ENCODE data around the gene CAMTA1.

CAMTA1 gene

GRCh38 chr1:7670334-7671145, 885.3 kb downstream of the CAMTA1 start:
- DNase-seq (ENCODE audit: low read depth, low spot score), result no peak

GRCh38 chr1:7671146-7671465, 885.9 kb downstream of the CAMTA1 start:
- DNase-seq (ENCODE audit: low read depth, low spot score), result no peak

- DNase-seq (ENCODE audit: low read depth, low spot score), result no peak
These were observed 886.4 kb downstream of the CAMTA1 start for GRCh38 chr1:7671676-7672075.

- DNase-seq (ENCODE audit: low read depth, low spot score), result no peak
These were observed 887.6 kb downstream of the CAMTA1 start for GRCh38 chr1:7672864-7673263.

GRCh38 chr1:7674972-7675371, 889.7 kb downstream of the CAMTA1 start:
- no peak for DNase-seq (ENCODE audit: low read depth, low spot score)

GRCh38 chr1:7675431-7676273, 890.4 kb downstream of the CAMTA1 start:
- no peak for DNase-seq (ENCODE audit: low read depth, low spot score)

- no peak for DNase-seq (ENCODE audit: low read depth, low spot score)
These were observed 891.2 kb downstream of the CAMTA1 start for GRCh38 chr1:7676274-7676945.

- no peak for DNase-seq (ENCODE audit: low read depth, low spot score)
These were observed 891.9 kb downstream of the CAMTA1 start for GRCh38 chr1:7677111-7677510.

GRCh38 chr1:7677815-7678214, 892.6 kb downstream of the CAMTA1 start:
- DNase-seq (ENCODE audit: low read depth, low spot score), result no peak

GRCh38 chr1:7678491-7679158, 893.4 kb downstream of the CAMTA1 start:
- no peak for DNase-seq (ENCODE audit: low read depth, low spot score)

GRCh38 chr1:7679159-7679872, 894.1 kb downstream of the CAMTA1 start:
- DNase-seq (ENCODE audit: low read depth, low spot score), result no peak

- no peak for DNase-seq (ENCODE audit: low read depth, low spot score)
These were observed 894.6 kb downstream of the CAMTA1 start for GRCh38 chr1:7679873-7680206.

GRCh38 chr1:7680207-7680954, 895.1 kb downstream of the CAMTA1 start:
- DNase-seq (ENCODE audit: low read depth, low spot score), result no peak

- DNase-seq (ENCODE audit: low read depth, low spot score), result no peak
These were observed 895.7 kb downstream of the CAMTA1 start for GRCh38 chr1:7680955-7681268.

- DNase-seq (ENCODE audit: low read depth, low spot score), result no peak
These were observed 896.1 kb downstream of the CAMTA1 start for GRCh38 chr1:7681401-7681800.

- no peak for DNase-seq (ENCODE audit: low read depth, low spot score)
These were observed 898.3 kb downstream of the CAMTA1 start for GRCh38 chr1:7683521-7683920.

GRCh38 chr1:7684132-7684531, 898.9 kb downstream of the CAMTA1 start:
- DNase-seq (ENCODE audit: low read depth, low spot score), result no peak

GRCh38 chr1:7684861-7685635, 899.8 kb downstream of the CAMTA1 start:
- DNase-seq (ENCODE audit: low read depth, low spot score), result no peak

GRCh38 chr1:7686301-7686850, 901.1 kb downstream of the CAMTA1 start:
- DNase-seq (ENCODE audit: low read depth, low spot score), result no peak

GRCh38 chr1:7687411-7687810, 902.2 kb downstream of the CAMTA1 start:
- DNase-seq (ENCODE audit: low read depth, low spot score), result no peak

All from iPS DF 19.7 (cell line).